NCI-H2029 treated with DMSO at 0.1 percent for 48 hours (cell line): Measurements from ENCODE around the gene AHRR.
"Not testable (repeated sequence)": the region's sequence is repeated elsewhere in the genome, so short reads cannot be mapped to it uniquely, and the experiment has no call there.

Experiments
- DNase-seq: peaks from one replicate; lab custom pipeline; 2025; lab: John Stamatoyannopoulos, UW

The AHRR gene

GRCh38 chr5:368183-369084, 46.9 kb downstream of the AHRR start:
- DNase-seq = no peak

GRCh38 chr5:369151-369868, 47.8 kb downstream of the AHRR start:
- DNase-seq = no peak

- DNase-seq = not testable (repeated sequence)
These were observed 48.3 kb downstream of the AHRR start for GRCh38 chr5:369869-370236.

GRCh38 chr5:370311-370958, 48.9 kb downstream of the AHRR start:
- DNase-seq = no peak

- DNase-seq = no peak
These were observed 49.7 kb downstream of the AHRR start for GRCh38 chr5:370959-371810.

- DNase-seq = no peak
These were observed 50.5 kb downstream of the AHRR start for GRCh38 chr5:371811-372555.

- no peak for DNase-seq
These were observed 51.1 kb downstream of the AHRR start for GRCh38 chr5:372556-372995.

GRCh38 chr5:372996-373709, 51.6 kb downstream of the AHRR start:
- DNase-seq = no peak

GRCh38 chr5:373710-374602, 52.4 kb downstream of the AHRR start:
- no peak for DNase-seq

GRCh38 chr5:374631-375335, 53.3 kb downstream of the AHRR start:
- DNase-seq = no peak

GRCh38 chr5:375336-375920, 53.9 kb downstream of the AHRR start:
- DNase-seq = no peak

GRCh38 chr5:375921-376798, 54.6 kb downstream of the AHRR start:
- no peak for DNase-seq

GRCh38 chr5:376799-377325, 55.3 kb downstream of the AHRR start:
- DNase-seq = no peak

- DNase-seq = no peak
These were observed 55.9 kb downstream of the AHRR start for GRCh38 chr5:377326-377981.

GRCh38 chr5:378301-378891, 56.9 kb downstream of the AHRR start:
- DNase-seq = no peak
